Measurements from ENCODE around the gene GSC.
"Not testable (repeated sequence)": the region's sequence is repeated elsewhere in the genome, so short reads cannot be mapped to it uniquely, and the experiment has no call there.

The GSC gene

DNA sequence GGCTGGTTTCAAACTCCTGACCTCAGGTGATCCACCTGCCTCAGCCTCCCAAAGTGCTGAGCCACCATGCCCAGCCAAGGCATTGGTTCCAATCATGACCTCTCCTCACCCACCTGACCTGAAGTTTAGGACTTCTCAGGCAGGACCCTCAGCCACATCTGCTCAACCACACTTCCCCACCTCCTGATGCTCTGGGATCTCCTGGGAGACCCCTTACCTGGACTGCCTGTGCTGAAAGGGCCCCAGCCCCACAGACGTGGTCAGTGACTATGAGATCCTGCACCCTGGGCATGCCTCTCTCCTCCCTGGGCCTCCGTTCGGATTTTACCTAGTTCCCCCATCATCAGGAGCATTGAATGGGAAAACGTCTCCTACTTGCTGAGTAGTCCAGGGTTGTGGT, 18.0 kb downstream of the GSC start:
- TF ChIP-seq ZFX (IDR thresholded peaks at IDR 0.05) = no peak
- TF ChIP-seq, protein P1, sequence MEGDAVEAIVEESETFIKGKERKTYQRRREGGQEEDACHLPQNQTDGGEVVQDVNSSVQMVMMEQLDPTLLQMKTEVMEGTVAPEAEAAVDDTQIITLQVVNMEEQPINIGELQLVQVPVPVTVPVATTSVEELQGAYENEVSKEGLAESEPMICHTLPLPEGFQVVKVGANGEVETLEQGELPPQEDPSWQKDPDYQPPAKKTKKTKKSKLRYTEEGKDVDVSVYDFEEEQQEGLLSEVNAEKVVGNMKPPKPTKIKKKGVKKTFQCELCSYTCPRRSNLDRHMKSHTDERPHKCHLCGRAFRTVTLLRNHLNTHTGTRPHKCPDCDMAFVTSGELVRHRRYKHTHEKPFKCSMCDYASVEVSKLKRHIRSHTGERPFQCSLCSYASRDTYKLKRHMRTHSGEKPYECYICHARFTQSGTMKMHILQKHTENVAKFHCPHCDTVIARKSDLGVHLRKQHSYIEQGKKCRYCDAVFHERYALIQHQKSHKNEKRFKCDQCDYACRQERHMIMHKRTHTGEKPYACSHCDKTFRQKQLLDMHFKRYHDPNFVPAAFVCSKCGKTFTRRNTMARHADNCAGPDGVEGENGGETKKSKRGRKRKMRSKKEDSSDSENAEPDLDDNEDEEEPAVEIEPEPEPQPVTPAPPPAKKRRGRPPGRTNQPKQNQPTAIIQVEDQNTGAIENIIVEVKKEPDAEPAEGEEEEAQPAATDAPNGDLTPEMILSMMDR (conservative IDR thresholded peaks at IDR 0.05) = no peak
- no peak overlapping the region for H3K27ac ChIP-seq

DNA sequence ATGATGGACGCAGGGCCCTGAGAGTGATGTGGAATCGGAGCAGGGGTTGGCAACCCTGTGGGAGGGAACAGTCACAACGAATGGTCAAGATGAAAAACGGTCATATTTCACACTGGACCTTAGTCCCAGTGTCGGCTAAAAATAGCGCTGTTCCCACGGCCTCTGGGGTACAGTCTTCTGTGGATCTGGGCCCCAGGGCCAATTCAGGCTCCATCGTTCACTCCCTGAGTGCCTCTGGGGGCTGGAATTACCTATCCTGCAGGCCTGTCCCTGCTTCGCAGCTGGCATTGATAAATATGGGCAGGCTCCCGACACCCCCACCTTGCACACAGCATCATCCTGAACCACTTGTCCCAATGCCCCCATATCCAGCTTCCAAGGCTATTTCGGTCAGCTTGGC, 18.6 kb downstream of the GSC start:
- TF ChIP-seq ZFX (IDR thresholded peaks at IDR 0.05) = no peak
- TF ChIP-seq, protein P1 (conservative IDR thresholded peaks at IDR 0.05) = no peak
- no peak overlapping the region for H3K27ac ChIP-seq

DNA sequence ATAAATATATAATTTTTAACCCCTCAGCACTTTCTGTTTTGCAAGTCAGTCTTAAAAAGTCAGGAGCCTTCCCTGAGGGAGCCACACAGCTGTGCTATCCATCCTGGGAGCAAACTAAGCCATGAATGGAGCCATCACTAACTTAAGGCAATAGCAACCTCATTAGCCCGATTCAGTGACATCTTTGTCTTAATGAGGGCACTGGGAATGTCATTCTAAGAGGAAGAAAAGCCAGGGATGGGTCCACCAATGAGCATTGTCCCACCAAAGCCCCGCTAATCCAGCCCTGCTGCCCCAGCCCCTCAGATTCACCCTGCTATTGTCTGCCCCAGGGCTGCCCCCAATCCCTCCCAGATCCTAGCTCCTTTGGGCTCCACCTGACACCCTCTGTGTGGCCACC, 19.5 kb downstream of the GSC start:
- no peak for TF ChIP-seq ZFX (IDR thresholded peaks at IDR 0.05)
- TF ChIP-seq, protein P1 (conservative IDR thresholded peaks at IDR 0.05) = no peak
- no peak overlapping the region for H3K27ac ChIP-seq

DNA sequence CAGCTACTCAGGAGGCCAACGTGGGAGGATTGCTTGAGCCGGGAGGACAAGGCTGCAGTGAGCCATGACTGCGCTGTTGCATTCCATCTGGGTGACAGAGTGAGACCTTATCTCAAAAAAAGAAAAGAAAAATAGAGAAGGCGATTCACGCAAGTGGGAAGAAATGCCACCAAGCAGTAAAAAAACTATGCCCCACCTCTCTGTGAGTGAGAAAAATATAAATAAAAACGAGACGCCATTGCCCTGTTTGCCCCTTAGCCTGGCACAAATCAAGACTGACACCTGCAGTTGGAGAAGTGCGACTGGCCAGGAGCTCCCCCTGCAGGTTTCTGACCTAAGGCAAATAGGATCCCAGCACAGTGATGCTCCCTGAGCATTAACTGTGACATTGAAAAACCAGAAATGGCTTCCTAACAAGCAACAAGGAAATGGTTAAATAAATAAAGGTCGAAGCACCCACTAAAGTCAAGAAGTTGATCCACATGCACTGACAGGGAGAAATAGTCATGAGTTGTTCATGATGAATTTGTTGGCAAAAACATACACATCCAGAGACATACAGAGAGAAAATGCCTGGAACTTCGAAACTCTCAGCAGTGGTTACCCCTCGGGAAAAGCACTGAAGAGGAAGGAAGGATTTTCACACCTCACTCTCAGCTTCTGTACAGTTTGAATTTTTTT, 21.1 kb downstream of the GSC start:
- no peak for TF ChIP-seq ZFX (IDR thresholded peaks at IDR 0.05)
- TF ChIP-seq, protein P1 (conservative IDR thresholded peaks at IDR 0.05) = peak; percentile 93
- no peak overlapping the region for H3K27ac ChIP-seq

DNA sequence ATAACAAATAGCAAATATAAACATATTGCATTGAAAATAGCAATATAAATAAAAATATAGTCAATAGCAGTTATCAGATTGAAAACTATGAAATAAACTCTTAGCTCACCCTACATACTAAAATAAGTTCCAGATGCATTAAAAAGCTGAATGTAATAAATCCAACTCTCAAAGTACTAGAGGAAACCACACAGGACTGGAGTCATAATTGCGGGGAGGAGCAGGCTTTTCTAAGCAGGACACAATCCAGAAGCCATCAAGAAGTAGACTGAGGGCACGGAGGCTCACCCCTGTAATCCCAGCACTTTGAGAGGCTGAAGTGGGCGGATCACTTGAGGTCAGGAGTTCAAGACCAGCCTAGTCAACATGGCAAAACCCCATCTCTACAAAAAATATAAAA, 22.2 kb downstream of the GSC start:
- no peak overlapping the region for H3K27ac ChIP-seq
- TF ChIP-seq ZFX (IDR thresholded peaks at IDR 0.05) = no peak
- TF ChIP-seq, protein P1 (conservative IDR thresholded peaks at IDR 0.05) = no peak

DNA sequence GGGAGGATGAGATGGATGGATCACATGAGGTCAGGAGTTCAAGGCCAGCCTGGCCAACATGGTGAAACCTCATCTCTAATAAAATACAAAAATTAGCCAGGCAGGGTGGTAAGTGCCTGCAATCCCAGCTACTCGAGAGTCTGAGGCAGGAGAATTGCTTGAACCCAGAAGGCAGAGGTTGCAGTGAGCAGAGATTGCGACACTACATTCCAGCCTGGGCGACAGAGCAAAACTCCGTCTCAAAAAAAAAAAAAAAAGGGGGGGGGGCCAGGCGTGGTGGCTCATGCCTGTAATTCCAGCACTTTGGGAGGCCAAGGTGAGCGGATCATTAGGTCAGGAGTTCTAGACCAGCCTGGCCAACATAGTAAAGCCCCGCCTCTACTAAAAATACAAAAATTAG, 22.8 kb downstream of the GSC start:
- H3K27ac ChIP-seq = not testable (repeated sequence)

DNA sequence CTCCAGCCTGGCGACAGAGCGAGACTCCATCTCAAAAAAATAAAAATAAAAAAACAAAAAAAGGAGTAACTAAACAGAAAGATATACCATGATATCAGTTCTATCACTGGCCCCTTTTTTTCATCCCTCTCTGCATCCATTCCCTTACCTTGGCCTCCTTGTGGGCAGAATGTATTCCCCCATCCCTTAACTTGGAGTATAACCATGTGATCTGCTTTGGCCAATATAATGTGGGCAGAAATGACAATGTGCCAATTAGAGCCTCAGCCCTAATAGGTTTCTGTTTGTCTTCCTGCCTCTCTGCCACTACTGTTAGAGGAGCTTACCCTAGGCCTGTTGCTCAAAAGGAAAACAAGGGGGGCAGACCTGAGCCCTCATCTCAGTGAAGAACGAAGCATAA, 23.8 kb downstream of the GSC start:
- TF ChIP-seq, protein P1 (conservative IDR thresholded peaks at IDR 0.05) = no peak
- TF ChIP-seq ZFX (IDR thresholded peaks at IDR 0.05) = no peak
- no peak overlapping the region for H3K27ac ChIP-seq

DNA sequence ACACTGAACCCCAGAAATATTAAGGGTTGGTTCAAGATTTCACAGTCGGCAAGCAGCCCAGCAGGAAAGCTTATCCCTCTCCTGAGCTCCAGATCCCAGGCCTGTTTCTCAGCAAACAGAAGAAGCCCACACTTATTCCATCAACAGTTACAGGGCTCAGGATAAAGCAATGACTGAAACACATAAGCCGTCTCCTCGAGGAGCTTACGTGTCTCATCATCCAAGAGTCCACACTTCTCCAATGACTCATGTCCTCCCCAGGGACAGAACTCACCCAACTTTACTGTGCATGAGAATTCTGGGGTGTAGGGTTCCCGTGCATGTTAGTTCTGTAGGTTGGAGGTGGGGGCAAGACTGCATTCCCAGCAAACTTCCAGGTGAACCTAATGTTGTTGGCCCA, 31.2 kb downstream of the GSC start:
- TF ChIP-seq, protein P1 (conservative IDR thresholded peaks at IDR 0.05) = no peak
- TF ChIP-seq ZFX (IDR thresholded peaks at IDR 0.05) = no peak
- no peak overlapping the region for H3K27ac ChIP-seq

Measured in C4-2B (cell line).